NCI-H1436 (cell line): Measurements from ENCODE around the gene LHFPL3.
"Not testable (repeated sequence)": the region's sequence is repeated elsewhere in the genome, so short reads cannot be mapped to it uniquely, and the experiment has no call there.

Source experiments
- DNase-seq: peaks from one replicate; lab custom pipeline; 2025; lab: John Stamatoyannopoulos, UW

Gene LHFPL3

GRCh38 chr7:104935276-104935675 lies 606.9 kb downstream of the LHFPL3 start:
- no peak for DNase-seq

DNA sequence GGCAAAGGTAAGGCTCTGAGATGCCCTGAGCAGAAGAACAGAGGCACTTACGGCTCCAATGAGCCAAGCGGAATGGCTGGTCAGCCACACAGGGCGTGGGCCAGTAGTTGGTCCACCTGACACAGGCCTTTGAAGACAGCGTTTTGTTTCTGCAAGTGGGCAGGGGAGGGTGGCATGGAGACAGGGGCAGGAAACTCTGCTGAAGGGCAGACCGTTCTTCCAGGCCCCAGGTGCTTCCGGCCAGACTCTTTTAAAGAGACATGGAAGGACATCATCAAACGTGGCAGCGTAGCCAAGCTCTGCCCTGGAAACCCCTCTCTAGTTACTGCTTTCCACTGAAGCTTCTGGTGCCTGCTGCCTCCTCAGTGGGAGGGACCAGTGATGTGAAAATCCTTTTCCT lies 608.1 kb downstream of the LHFPL3 start:
- no peak for DNase-seq

DNA sequence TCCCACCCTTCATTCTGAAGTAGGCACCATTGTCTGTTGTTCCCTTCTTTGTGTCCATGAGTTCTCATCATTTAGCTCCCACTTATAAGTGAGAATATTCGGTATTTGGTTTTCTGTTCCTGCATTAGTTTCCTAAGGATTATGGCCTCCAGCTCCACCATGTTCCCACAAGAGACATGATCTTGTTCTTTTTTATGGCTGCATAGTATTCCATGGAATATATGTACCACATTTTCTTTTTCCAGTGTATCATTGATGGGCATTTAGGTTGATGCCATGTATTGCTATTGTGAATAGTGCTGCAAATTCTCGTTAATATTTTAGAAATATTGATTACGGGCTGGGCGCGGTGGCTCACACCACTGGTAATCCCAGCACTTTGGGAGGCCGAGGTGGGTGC lies 609.1 kb downstream of the LHFPL3 start:
- not testable (repeated sequence) for DNase-seq

DNA sequence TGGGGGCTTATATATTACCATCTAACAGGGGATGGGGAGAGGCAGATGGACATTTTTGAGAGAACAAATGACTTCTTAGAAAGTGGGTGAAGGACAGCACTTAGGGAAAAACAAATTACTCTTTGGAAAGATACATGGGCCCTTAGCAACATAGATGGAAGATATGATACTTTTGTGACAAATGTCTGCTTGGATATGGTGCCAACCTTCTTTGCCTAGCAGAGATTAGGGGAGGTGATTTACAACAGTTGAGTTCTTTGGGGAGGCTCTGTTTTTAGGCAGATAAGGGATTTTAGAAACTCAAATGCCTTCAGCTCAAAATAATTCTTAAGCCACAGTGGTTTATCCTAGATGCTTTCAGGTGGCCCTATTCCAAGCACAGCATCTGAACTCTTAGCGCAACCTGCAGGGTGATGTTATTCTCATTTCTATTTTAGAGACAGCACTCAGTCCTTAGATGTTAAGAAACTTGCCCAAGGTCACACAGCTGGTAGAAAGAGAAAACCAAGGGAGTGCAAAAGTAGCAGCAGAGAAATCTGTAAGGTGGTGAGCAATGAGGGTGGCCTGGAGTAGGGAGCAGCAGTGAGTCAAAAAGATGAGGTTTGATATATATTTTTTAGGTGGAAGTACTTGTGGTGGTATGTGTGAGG lies 610.5 kb downstream of the LHFPL3 start:
- DNase-seq = no peak

DNA sequence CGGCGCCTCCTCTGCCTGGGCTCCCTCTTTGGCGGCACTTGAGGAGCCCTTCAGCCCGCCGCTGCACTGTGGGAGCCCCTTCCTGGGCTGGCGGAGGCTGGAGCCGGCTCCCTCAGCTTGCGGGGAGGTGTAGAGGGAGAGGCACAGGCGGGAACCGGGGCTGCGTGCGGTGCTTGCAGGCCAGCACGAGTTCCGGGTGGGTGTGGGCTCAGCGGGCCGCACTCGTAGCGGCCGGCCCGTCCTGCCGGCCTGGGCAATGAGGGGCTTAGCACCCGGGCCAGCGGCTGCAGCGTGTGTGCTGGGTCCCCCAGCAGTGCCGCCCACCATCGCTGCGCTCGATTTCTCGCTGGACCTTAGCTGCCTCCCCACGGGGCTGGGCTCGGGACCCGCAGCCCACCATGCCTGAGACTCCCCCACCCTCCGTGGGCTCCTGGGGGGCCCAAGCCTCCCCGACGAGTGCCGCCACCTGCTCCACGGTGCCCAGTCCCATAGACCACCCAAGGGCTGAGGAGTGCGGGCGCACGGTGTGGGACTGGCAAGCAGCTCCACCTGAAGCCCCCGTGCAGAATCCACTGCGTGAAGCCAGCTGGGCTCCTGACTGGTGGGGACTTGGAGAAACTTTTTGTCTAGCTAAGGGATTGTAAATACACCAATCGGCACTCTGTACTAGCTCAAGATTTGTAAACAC lies 611.8 kb downstream of the LHFPL3 start:
- DNase-seq = no peak

- DNase-seq = no peak
These were observed 615.3 kb downstream of the LHFPL3 start for GRCh38 chr7:104943502-104944343.

GRCh38 chr7:104945599-104945956 lies 617.2 kb downstream of the LHFPL3 start:
- no peak for DNase-seq

DNA sequence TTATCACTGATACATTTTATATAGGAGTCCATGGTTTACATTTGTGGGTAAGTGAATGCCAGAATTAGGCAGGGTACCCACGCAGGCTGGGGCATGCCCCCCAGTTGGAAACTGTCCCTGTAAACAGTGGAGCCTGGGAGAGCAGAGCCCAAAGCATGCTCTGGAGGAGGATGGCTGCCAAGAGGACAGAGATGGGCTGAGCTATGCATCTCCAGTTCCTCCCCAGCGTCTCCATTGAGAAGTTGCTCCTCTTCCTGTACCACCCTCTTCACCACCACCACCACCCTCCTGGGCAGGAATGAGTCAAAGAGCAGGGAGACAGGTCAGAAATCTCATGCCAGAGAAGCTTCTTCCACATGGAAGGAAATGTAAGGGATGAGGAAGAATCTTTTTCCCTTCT lies 617.9 kb downstream of the LHFPL3 start:
- no peak for DNase-seq

- no peak for DNase-seq
These were observed 621.6 kb downstream of the LHFPL3 start for GRCh38 chr7:104950006-104950405.

GRCh38 chr7:104950754-104951153 lies 622.4 kb downstream of the LHFPL3 start:
- no peak for DNase-seq

- no peak for DNase-seq
These were observed 623.1 kb downstream of the LHFPL3 start for GRCh38 chr7:104951546-104951945.

GRCh38 chr7:104955276-104955675 lies 626.9 kb downstream of the LHFPL3 start:
- DNase-seq = no peak
